ENCODE results near the gene RASGRP1.

DNA sequence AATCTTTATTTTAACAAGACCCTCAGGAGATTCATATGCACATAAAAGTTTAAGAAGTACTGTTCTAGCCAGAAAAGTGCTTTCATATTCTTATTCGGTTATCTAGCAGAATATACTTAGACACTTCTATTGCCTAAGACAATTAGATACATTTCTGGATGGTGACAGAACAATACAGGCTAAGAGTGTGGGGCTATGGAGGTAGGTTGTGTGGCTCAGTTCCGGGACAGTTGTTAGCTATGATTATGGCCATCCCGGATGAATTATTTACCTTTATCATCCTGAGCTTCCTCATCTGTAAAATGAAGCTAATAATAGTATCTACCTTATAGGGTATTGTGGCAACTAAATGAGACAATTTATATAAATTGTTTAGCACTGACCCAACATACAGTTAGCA, 104.1 kb downstream of the RASGRP1 start:
- TF ChIP-seq, protein P1, sequence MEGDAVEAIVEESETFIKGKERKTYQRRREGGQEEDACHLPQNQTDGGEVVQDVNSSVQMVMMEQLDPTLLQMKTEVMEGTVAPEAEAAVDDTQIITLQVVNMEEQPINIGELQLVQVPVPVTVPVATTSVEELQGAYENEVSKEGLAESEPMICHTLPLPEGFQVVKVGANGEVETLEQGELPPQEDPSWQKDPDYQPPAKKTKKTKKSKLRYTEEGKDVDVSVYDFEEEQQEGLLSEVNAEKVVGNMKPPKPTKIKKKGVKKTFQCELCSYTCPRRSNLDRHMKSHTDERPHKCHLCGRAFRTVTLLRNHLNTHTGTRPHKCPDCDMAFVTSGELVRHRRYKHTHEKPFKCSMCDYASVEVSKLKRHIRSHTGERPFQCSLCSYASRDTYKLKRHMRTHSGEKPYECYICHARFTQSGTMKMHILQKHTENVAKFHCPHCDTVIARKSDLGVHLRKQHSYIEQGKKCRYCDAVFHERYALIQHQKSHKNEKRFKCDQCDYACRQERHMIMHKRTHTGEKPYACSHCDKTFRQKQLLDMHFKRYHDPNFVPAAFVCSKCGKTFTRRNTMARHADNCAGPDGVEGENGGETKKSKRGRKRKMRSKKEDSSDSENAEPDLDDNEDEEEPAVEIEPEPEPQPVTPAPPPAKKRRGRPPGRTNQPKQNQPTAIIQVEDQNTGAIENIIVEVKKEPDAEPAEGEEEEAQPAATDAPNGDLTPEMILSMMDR (IDR thresholded peaks at IDR 0.05; ENCODE audit: insufficient read depth, low read length), result no peak
- no peak for TF ChIP-seq GABPA (IDR thresholded peaks at IDR 0.05; ENCODE audit: low read depth)
- no peak for TF ChIP-seq POLR2AphosphoS5 (IDR thresholded peaks at IDR 0.05; ENCODE audit: low read depth)

Data from HL-60 (cell line).